Measurements from ENCODE around the gene WDR64. TPM values are rescaled to one million over a fixed set of nuclear protein-coding genes. Genes with fewer than 3 reads are reported as not detected.

WDR64 gene
- total RNA-seq, 1 experiment from 2014 or later, result not detected

DNA sequence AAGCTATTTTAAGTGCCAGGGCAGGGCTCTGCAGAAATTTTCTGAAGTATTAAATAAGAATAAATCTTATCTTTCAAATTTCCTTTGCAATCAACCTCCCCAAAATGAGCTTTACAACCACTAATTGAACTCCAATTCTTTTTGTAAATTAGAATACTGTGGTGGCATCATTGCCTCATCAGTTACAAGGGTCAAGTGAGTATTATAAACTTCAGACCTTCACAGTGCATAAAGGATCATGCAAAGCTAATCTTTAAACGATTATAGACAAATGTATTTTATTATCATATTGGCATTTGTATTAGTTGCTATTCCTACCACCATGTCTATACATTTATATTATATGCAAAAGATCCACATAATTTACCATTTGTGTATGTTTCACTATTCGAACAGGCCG lies 19.1 kb upstream of the WDR64 start:
- CTCF ChIA-PET, result no interaction called here
- BruUV-seq (replicated peaks), result no TSS peak

DNA sequence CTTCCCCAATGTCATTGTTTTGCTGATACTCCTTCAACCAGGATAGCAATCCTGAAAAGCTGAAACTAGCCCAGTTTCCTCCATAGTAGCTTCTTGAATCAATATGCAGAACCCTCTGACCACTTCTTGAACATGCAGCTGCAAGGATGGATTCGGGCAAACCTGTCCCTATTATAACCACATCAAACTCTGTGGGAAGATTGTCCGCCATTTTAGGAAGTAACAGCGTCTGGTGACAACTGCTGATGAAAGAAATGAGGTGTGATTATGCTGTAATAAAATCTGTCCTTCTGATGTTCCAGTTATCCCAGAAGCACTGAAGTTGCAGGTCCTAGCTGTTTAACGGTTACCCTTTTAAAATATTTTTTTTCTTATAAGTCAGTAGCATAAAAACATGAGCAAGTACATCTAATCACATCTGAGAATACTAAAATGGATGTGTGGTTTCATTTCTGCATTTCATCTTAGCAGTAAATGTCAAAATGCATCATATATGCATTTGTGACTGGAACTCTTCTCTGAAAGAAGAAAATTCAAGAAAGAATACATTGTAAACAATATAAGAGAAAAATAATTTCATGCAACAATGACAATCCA lies 16.4 kb upstream of the WDR64 start:
- POLR2A ChIA-PET (ENCODE audit: unreplicated experiment), result no interaction called here
- intact Hi-C loops (cut with micrococcal nuclease; ENCODE audit: unreplicated experiment), result no loop called here
- peaks cover 26% of the 10 kb centered on the region for H3K4me1 ChIP-seq (replicated peaks; ENCODE audit: insufficient read depth)
- no peaks in the 10 kb centered on the region for H3K27me3 ChIP-seq (ENCODE audit: insufficient read depth, low read depth)
- H4K20me1 ChIP-seq (ENCODE audit: insufficient read depth), result no peaks in the 10 kb centered on the region
- no peak for DNase-seq
- BruUV-seq (replicated peaks), result no TSS peak
- H3K27ac ChIP-seq, result no peak overlapping the region
- H3K4me3 ChIP-seq, result 0 out of 2 replicates have a peak overlapping the region, but pooled peaks have one; percentile 78
- CTCF ChIA-PET, result interaction anchor here (0.6 kb wide), 1 partner anchor 138 kb away, joined by 4 read pairs; no protein-coding TSS in a partner anchor
- H3K4me2 ChIP-seq, result 0 out of 2 replicates have a peak overlapping the region, but pooled peaks have one; percentile 100
- H3K9me3 ChIP-seq (ENCODE audit: insufficient read depth, low read depth), result no peaks in the 10 kb centered on the region
- H3K9me2 ChIP-seq (ENCODE audit: insufficient read depth), result no peaks in the 10 kb centered on the region
- peaks cover 16% of the 10 kb centered on the region for H3F3A ChIP-seq (ENCODE audit: insufficient read depth, low read depth)
- H3K36me3 ChIP-seq (ENCODE audit: low read depth), result peaks cover 35% of the 10 kb centered on the region
- H2AFZ ChIP-seq, result no peak overlapping the region
- TF ChIP-seq, protein P1, sequence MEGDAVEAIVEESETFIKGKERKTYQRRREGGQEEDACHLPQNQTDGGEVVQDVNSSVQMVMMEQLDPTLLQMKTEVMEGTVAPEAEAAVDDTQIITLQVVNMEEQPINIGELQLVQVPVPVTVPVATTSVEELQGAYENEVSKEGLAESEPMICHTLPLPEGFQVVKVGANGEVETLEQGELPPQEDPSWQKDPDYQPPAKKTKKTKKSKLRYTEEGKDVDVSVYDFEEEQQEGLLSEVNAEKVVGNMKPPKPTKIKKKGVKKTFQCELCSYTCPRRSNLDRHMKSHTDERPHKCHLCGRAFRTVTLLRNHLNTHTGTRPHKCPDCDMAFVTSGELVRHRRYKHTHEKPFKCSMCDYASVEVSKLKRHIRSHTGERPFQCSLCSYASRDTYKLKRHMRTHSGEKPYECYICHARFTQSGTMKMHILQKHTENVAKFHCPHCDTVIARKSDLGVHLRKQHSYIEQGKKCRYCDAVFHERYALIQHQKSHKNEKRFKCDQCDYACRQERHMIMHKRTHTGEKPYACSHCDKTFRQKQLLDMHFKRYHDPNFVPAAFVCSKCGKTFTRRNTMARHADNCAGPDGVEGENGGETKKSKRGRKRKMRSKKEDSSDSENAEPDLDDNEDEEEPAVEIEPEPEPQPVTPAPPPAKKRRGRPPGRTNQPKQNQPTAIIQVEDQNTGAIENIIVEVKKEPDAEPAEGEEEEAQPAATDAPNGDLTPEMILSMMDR (conservative IDR thresholded peaks at IDR 0.05), result no peak
- TF ChIP-seq EZH2 (IDR thresholded peaks at IDR 0.05; ENCODE audit: low read depth), result no peak
- peaks cover 71% of the 10 kb centered on the region for H3K79me2 ChIP-seq (ENCODE audit: low read depth)

More for the DNA sequence above, 19.1 kb upstream of the WDR64 start:
- Histone ChIP-seq H3K27me3 (ENCODE audit: insufficient read depth, low read depth) (no peaks in the 10 kb centered on the region), H3K9me2 (ENCODE audit: insufficient read depth) (no peaks in the 10 kb centered on the region), H3K79me2 (ENCODE audit: low read depth) (peaks cover 56% of the 10 kb centered on the region), H4K20me1 (ENCODE audit: insufficient read depth) (no peaks in the 10 kb centered on the region), H3K36me3 (ENCODE audit: low read depth) (peaks cover 35% of the 10 kb centered on the region), H3K27ac (no peak overlapping the region), H3K4me1 (replicated peaks; ENCODE audit: insufficient read depth) (peaks cover 18% of the 10 kb centered on the region), H2AFZ (no peak overlapping the region), H3K9me3 (ENCODE audit: insufficient read depth, low read depth) (no peaks in the 10 kb centered on the region), H3K4me3 (no peak overlapping the region), H3F3A (ENCODE audit: insufficient read depth, low read depth) (peaks cover 14% of the 10 kb centered on the region; the same call in 1 of the 2 replicates), H3K4me2 (no peak overlapping the region)
- POLR2A ChIA-PET (ENCODE audit: unreplicated experiment), result interaction anchor here (0.5 to 0.7 kb wide), 2 partner anchors 107 to 117 kb away, joined by 4 read pairs; no protein-coding TSS in a partner anchor
- DNase-seq, result no peak
- intact Hi-C loops (cut with micrococcal nuclease; ENCODE audit: unreplicated experiment), result no loop called here
- TF ChIP-seq, protein P1 (conservative IDR thresholded peaks at IDR 0.05), result no peak

DNA sequence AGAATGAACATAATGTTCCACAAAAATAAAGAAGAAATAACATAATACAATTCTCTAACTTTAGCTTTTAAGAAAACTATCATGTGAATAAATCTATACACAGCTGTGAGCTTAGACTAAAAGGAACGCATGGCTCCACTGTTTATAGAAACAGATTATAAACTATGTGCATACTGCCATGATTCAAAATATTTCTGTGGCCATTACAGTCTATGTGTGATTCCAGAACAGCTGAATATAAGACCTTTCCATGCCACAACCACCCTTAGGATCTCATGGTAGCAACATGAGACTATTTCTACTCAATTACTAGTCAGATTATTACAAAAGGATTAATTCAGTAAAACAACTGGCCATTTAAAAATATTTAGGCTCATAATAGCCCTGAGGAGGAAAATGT lies 15.8 kb upstream of the WDR64 start:
- Histone ChIP-seq H3K4me2 (peak overlapping the region; percentile 100; the same call in 1 of the 2 replicates), H3K4me1 (replicated peaks; ENCODE audit: insufficient read depth) (peaks cover 33% of the 10 kb centered on the region), H3K9me3 (ENCODE audit: insufficient read depth, low read depth) (no peaks in the 10 kb centered on the region), H3K79me2 (ENCODE audit: low read depth) (peaks cover 67% of the 10 kb centered on the region), H3F3A (ENCODE audit: insufficient read depth, low read depth) (peaks cover 23% of the 10 kb centered on the region), H3K27ac (no peak overlapping the region), H3K4me3 (peak overlapping the region; percentile 78; the same call in 1 of the 2 replicates), H2AFZ (no peak overlapping the region), H4K20me1 (ENCODE audit: insufficient read depth) (no peaks in the 10 kb centered on the region), H3K36me3 (ENCODE audit: low read depth) (peaks cover 29% of the 10 kb centered on the region), H3K9me2 (ENCODE audit: insufficient read depth) (no peaks in the 10 kb centered on the region), H3K27me3 (ENCODE audit: insufficient read depth, low read depth) (no peaks in the 10 kb centered on the region)
- intact Hi-C loops (cut with micrococcal nuclease; ENCODE audit: unreplicated experiment), result no loop called here
- TF ChIP-seq, protein P1 (conservative IDR thresholded peaks at IDR 0.05), result no peak
- no peak for TF ChIP-seq EZH2 (IDR thresholded peaks at IDR 0.05; ENCODE audit: low read depth)
- POLR2A ChIA-PET (ENCODE audit: unreplicated experiment), result no interaction called here
- DNase-seq, result no peak
- CTCF ChIA-PET, result no interaction called here
- BruUV-seq (replicated peaks), result no TSS peak
